HepG2 (cell line): Measurements from ENCODE around the gene CDKN1C. TPM values are rescaled to one million over a fixed set of nuclear protein-coding genes. Genes with fewer than 3 reads are reported as not detected.

Experiments used
- ARID2 ChIP-seq: sonication (generic); formaldehyde crosslinking; IDR thresholded peaks from 2 replicates; pipeline ENCODE4 v1.8.1; 2022; ENCODE audit warnings: mild to moderate bottlenecking, missing genetic modification reagents, borderline replicate concordance
- CCAR2 ChIP-seq: fragments of 200-400 bp; formaldehyde crosslinking; optimal IDR thresholded peaks from 2 replicates; pipeline ENCODE3; 2018; ENCODE audit warnings: low read depth, mild to moderate bottlenecking, low read length, moderate library complexity
- CREB1 ChIP-seq, 2 experiments: fragments of 450-650 bp in 1 of 2; IDR thresholded peaks; 2 replicates each; pipeline ENCODE4 v1.6.1; 2016 to 2017; ENCODE audit warnings: control low read depth in 1 of 2, mild to moderate bottlenecking in 1 of 2, missing compliant biosample characterization in 1 of 2, missing genetic modification characterization in 1 of 2
- DPF2 ChIP-seq: sonication (generic); formaldehyde crosslinking; IDR thresholded peaks from 2 replicates; pipeline ENCODE4 v1.4.0; 2020; ENCODE audit warnings: mild to moderate bottlenecking, low read depth, missing genetic modification reagents, borderline replicate concordance
- FOSL2 ChIP-seq: sonication (generic); formaldehyde crosslinking; IDR thresholded peaks from 2 replicates; pipeline ENCODE4 v1.4.0; 2020; ENCODE audit warnings: missing genetic modification reagents
- HDAC2 ChIP-seq: sonication (generic); formaldehyde crosslinking; IDR thresholded peaks from 2 replicates; pipeline ENCODE4 v1.4.0; 2020; ENCODE audit warnings: missing genetic modification reagents
- KLF9 ChIP-seq: IDR thresholded peaks from 2 replicates; pipeline ENCODE4 v1.6.1; 2016; ENCODE audit warnings: low read depth
- PCBP2 ChIP-seq: fragments of 200-400 bp; formaldehyde crosslinking; optimal IDR thresholded peaks from 2 replicates; pipeline ENCODE3; 2018; ENCODE audit warnings: low read length, low read depth; ENCODE audit not compliant: poor library complexity, severe bottlenecking
- REPIN1 ChIP-seq: sonication (generic); formaldehyde crosslinking; IDR thresholded peaks from 2 replicates; pipeline ENCODE4 v1.8.0; 2022; ENCODE audit warnings: missing genetic modification reagents, low read depth, mild to moderate bottlenecking, borderline replicate concordance
- RXRB ChIP-seq: IDR thresholded peaks from 2 replicates; pipeline ENCODE4 v1.6.1; 2016; ENCODE audit warnings: borderline replicate concordance, missing genetic modification reagents, missing compliant biosample characterization
- SRF ChIP-seq: IDR thresholded peaks from 2 replicates; pipeline ENCODE4 v1.6.1; 2011; ENCODE audit warnings: mild to moderate bottlenecking, low read depth, low read length, moderate library complexity
- TCF7 ChIP-seq: sonication (generic); IDR thresholded peaks from 2 replicates; pipeline ENCODE4 v1.6.1; 2016; ENCODE audit warnings: antibody characterized with exemption, low read depth
- TEAD3 ChIP-seq: optimal IDR thresholded peaks from 2 replicates; pipeline ENCODE3; 2016; ENCODE audit warnings: borderline replicate concordance
- ZNF225 ChIP-seq: sonication (generic); formaldehyde crosslinking; IDR thresholded peaks from 2 replicates; pipeline ENCODE4 v1.4.0; 2020; ENCODE audit warnings: mild to moderate bottlenecking, missing genetic modification reagents
- ZNF496 ChIP-seq: sonication (generic); formaldehyde crosslinking; IDR thresholded peaks from 2 replicates; pipeline ENCODE4 v1.8.1; 2023; ENCODE audit warnings: mild to moderate bottlenecking, moderate library complexity, missing genetic modification reagents; ENCODE audit not compliant: insufficient replicate concordance
- ZNF775 ChIP-seq: sonication (generic); formaldehyde crosslinking; IDR thresholded peaks from 2 replicates; pipeline ENCODE4 v1.4.0; 2020; ENCODE audit warnings: missing genetic modification reagents, mild to moderate bottlenecking, moderate library complexity, borderline replicate concordance
- polyA plus RNA-seq, 8 experiments: library from polyadenylated mRNA; depleted of rRNA in 3 of 8; stranded (reverse) in 7 of 8; unstranded in 1 of 8; fragments of >200 nt; fragmentation: Illumina TruSeq in 4 of 8; extraction: Trizol in 4 of 8; gene quantifications; 2 replicates each; pipeline versions ENCODE4 v1.2.1 to v1.2.3, GENCODE V29; 2011 to 2016; ENCODE audit warnings: low read depth in 4 of 8, missing spikeins in 1 of 8, mixed read lengths in 1 of 8; ENCODE audit not compliant: insufficient read depth in 1 of 8
- total RNA-seq, 5 experiments: library from RNA; depleted of rRNA; stranded (reverse); fragments of >200 nt; fragmentation: Illumina TruSeq; extraction: Trizol; gene quantifications; 2 replicates each; pipeline ENCODE4 v1.2.3, GENCODE V29; 2016; ENCODE audit warnings: low read depth in 1 of 5
- TF ChIP-seq, protein P1 (sequence below): IDR thresholded peaks from 2 replicates; pipeline ENCODE4 v1.6.1; 2016; ENCODE audit warnings: mild to moderate bottlenecking
- TF ChIP-seq, protein P2 (sequence below): sonication (generic); formaldehyde crosslinking; IDR thresholded peaks from 2 replicates; pipeline ENCODE4 v1.5.1; 2020; ENCODE audit warnings: missing genetic modification reagents, mild to moderate bottlenecking, borderline replicate concordance
- TF ChIP-seq, protein P3 (sequence below): sonication (generic); formaldehyde crosslinking; IDR thresholded peaks from 2 replicates; pipeline ENCODE4 v1.4.0; 2020; ENCODE audit warnings: missing genetic modification reagents
- TF ChIP-seq, protein P4 (sequence below): sonication (generic); formaldehyde crosslinking; IDR thresholded peaks from 2 replicates; pipeline ENCODE4 v1.4.0; 2020; ENCODE audit warnings: missing genetic modification reagents
- TF ChIP-seq, protein P5 (sequence below): sonication (generic); formaldehyde crosslinking; IDR thresholded peaks from 2 replicates; pipeline ENCODE4 v1.4.0; 2020; ENCODE audit warnings: missing genetic modification reagents

Gene CDKN1C
- total and polyA plus RNA-seq, 2 of the 13 experiments (the other 11 are each of a cell fraction or from before 2014, with no cell fraction given): not detected

DNA sequence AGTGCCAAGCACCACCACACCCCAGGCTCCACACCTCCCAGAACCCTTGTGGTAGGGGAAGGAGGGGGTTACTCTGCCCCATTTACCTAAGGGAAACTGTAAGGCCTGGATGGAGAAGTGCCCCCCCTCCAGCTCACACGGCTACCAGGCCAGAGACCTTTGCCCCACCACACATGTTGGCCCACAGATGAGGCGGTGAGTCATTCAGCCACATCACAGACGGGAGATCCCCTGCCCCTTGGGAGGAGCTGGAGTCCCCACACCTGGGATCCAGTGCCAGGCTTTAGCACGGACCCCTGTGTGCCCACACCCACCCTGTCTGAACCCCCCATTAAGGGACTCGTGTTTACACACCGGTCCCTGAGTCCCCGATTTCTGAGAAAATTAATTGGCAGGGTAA lies 24.9 kb downstream of the CDKN1C start (continued):
- no peak for TF ChIP-seq REPIN1 (CRISPR knock-in tag)
- TF ChIP-seq, protein P1, sequence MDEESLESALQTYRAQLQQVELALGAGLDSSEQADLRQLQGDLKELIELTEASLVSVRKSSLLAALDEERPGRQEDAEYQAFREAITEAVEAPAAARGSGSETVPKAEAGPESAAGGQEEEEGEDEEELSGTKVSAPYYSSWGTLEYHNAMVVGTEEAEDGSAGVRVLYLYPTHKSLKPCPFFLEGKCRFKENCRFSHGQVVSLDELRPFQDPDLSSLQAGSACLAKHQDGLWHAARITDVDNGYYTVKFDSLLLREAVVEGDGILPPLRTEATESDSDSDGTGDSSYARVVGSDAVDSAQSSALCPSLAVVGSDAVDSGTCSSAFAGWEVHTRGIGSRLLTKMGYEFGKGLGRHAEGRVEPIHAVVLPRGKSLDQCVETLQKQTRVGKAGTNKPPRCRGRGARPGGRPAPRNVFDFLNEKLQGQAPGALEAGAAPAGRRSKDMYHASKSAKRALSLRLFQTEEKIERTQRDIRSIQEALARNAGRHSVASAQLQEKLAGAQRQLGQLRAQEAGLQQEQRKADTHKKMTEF: no peak
- TF ChIP-seq FOSL2 (CRISPR knock-in tag): peak; percentile 98
- no peak for TF ChIP-seq ZNF496 (CRISPR knock-in tag)
- TF ChIP-seq PCBP2: no peak
- TF ChIP-seq RXRB (CRISPR knock-in tag): peak; percentile 75
- TF ChIP-seq, protein P2, sequence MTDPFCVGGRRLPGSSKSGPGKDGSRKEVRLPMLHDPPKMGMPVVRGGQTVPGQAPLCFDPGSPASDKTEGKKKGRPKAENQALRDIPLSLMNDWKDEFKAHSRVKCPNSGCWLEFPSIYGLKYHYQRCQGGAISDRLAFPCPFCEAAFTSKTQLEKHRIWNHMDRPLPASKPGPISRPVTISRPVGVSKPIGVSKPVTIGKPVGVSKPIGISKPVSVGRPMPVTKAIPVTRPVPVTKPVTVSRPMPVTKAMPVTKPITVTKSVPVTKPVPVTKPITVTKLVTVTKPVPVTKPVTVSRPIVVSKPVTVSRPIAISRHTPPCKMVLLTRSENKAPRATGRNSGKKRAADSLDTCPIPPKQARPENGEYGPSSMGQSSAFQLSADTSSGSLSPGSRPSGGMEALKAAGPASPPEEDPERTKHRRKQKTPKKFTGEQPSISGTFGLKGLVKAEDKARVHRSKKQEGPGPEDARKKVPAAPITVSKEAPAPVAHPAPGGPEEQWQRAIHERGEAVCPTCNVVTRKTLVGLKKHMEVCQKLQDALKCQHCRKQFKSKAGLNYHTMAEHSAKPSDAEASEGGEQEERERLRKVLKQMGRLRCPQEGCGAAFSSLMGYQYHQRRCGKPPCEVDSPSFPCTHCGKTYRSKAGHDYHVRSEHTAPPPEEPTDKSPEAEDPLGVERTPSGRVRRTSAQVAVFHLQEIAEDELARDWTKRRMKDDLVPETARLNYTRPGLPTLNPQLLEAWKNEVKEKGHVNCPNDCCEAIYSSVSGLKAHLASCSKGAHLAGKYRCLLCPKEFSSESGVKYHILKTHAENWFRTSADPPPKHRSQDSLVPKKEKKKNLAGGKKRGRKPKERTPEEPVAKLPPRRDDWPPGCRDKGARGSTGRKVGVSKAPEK (CRISPR knock-in tag): no peak
- peak; percentile 40 for TF ChIP-seq CCAR2
- 0 out of 2 replicates have a peak, but pooled peaks have one; percentile 18 for TF ChIP-seq CREB1 (IDR thresholded peaks at IDR 0.05)
- no peak for TF ChIP-seq CREB1 (CRISPR knock-in tag; IDR thresholded peaks at IDR 0.05)
- no peak for TF ChIP-seq ZNF775 (CRISPR knock-in tag)
- TF ChIP-seq ARID2: no peak
- peak; percentile 46 for TF ChIP-seq TEAD3
- TF ChIP-seq HDAC2 (CRISPR knock-in tag): no peak
- TF ChIP-seq TCF7: peak; percentile 49; the same call in 1 of the 2 replicates
- TF ChIP-seq, protein P3, sequence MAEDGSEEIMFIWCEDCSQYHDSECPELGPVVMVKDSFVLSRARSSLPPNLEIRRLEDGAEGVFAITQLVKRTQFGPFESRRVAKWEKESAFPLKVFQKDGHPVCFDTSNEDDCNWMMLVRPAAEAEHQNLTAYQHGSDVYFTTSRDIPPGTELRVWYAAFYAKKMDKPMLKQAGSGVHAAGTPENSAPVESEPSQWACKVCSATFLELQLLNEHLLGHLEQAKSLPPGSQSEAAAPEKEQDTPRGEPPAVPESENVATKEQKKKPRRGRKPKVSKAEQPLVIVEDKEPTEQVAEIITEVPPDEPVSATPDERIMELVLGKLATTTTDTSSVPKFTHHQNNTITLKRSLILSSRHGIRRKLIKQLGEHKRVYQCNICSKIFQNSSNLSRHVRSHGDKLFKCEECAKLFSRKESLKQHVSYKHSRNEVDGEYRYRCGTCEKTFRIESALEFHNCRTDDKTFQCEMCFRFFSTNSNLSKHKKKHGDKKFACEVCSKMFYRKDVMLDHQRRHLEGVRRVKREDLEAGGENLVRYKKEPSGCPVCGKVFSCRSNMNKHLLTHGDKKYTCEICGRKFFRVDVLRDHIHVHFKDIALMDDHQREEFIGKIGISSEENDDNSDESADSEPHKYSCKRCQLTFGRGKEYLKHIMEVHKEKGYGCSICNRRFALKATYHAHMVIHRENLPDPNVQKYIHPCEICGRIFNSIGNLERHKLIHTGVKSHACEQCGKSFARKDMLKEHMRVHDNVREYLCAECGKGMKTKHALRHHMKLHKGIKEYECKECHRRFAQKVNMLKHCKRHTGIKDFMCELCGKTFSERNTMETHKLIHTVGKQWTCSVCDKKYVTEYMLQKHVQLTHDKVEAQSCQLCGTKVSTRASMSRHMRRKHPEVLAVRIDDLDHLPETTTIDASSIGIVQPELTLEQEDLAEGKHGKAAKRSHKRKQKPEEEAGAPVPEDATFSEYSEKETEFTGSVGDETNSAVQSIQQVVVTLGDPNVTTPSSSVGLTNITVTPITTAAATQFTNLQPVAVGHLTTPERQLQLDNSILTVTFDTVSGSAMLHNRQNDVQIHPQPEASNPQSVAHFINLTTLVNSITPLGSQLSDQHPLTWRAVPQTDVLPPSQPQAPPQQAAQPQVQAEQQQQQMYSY: peak; percentile 97
- TF ChIP-seq, protein P4, sequence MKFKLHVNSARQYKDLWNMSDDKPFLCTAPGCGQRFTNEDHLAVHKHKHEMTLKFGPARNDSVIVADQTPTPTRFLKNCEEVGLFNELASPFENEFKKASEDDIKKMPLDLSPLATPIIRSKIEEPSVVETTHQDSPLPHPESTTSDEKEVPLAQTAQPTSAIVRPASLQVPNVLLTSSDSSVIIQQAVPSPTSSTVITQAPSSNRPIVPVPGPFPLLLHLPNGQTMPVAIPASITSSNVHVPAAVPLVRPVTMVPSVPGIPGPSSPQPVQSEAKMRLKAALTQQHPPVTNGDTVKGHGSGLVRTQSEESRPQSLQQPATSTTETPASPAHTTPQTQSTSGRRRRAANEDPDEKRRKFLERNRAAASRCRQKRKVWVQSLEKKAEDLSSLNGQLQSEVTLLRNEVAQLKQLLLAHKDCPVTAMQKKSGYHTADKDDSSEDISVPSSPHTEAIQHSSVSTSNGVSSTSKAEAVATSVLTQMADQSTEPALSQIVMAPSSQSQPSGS (CRISPR knock-in tag): no peak
- TF ChIP-seq SRF: no peak
- TF ChIP-seq KLF9: no peak
- TF ChIP-seq DPF2 (CRISPR knock-in tag): peak; percentile 47; the same call in 1 of the 2 replicates
- no peak for TF ChIP-seq ZNF225 (CRISPR knock-in tag)
- TF ChIP-seq, protein P5, sequence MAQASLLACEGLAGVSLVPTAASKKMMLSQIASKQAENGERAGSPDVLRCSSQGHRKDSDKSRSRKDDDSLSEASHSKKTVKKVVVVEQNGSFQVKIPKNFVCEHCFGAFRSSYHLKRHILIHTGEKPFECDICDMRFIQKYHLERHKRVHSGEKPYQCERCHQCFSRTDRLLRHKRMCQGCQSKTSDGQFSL (CRISPR knock-in tag): peak; percentile 77
